HCEC 1CT (cell line): Measurements from ENCODE around the gene HOOK2.
A peak's percentile ranks its signal among the peaks of the same experiment; 100 is the strongest.
"Not testable (repeated sequence)": the region's sequence is repeated elsewhere in the genome, so short reads cannot be mapped to it uniquely, and the experiment has no call there.

Experiments used
- DNase-seq: peaks from one replicate; pipeline ENCODE4 v3.0.0-alpha.2; 2017

Gene HOOK2

DNA sequence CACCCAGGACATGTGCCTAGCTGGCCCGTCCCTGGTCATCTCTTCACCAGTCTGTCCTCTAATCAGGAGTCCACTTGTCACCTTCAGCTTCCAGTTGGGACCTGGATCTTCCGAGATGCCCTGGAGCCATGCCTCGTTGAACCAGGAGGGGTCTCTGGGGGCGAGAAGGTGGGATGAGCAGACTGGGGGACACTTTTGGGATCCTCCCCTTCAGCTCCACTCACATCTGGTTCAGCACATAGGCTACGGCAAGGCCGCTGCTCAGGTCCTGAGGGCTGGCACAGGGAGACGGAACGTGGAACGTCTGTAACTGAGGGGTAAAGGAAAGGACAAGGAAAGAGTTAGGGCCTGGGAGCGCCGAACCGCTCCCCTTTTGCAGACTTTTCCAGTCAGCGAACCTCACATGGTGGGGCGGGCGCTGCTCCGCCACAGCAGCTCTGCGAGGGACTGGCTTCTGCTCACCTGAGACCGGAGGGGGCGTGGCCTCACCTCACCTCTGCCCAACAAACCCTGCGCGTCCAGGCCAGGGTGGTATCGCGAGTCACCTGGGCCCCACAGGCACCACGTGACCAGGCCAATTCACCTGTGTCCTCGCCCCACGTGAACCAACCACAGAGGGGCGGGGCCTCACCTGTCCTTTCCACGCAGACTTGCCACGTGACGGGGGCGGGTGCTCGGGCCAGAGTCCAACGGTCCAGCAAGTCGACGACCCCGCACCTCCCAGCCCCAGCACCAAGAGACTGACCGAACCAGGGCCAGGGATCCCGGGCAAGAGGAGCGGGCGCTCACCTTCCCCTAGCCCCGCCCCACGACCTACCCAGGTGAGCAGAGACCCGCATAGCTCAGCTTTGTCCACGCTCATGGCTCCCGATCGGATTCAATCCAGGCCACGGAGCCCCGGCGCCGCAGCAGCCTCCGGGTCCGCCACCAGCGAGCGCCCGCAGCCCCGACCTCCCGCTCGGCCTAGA lies at the start of gene HOOK2:
TSS of gene HOOK2 (minus strand) at position 965 of the 968 bp plus-strand sequence. CDS start at position 862, 103 bp downstream.
- DNase-seq = no peak

GRCh38 chr19:12821761-12822160 lies 46.4 kb upstream of the HOOK2 start:
- DNase-seq = peak; percentile 48

- DNase-seq = not testable (repeated sequence)
Measured at GRCh38 chr19:12817810-12818209, 42.5 kb upstream of the HOOK2 start.

- not testable (repeated sequence) for DNase-seq
Measured at GRCh38 chr19:12817188-12817587, 41.8 kb upstream of the HOOK2 start.

GRCh38 chr19:12815088-12815487 lies 39.7 kb upstream of the HOOK2 start:
- DNase-seq = no peak

- DNase-seq = peak; percentile 91
Measured at GRCh38 chr19:12806242-12807081, 31.1 kb upstream of the HOOK2 start, which contains the start of gene RNASEH2A. Gene RNASEH2A, plus strand, starts transcription at chr19:12806584. Its CDS starts 90 bp downstream, at chr19:12806674.

DNA sequence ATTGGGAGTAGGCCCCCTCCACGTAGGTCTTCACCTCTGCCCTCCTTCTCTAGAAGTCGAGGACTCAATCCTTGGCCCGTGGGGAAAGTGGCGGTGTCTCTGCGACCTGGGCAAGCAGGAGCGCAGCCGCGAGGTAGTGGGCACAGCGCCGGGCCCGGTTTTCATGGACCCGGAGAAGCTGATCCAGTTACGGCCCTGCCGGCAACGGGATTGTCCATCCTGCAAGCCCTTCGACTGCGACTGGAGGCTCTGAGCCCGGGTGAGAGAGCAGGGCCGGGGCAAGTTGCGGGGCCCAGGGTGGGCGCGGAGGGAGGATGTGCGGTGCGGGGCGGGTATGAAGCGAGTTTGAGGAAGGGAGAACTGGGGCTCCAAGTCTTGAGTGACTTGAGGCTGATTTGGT lies 28.7 kb upstream of the HOOK2 start:
- no peak for DNase-seq

DNA sequence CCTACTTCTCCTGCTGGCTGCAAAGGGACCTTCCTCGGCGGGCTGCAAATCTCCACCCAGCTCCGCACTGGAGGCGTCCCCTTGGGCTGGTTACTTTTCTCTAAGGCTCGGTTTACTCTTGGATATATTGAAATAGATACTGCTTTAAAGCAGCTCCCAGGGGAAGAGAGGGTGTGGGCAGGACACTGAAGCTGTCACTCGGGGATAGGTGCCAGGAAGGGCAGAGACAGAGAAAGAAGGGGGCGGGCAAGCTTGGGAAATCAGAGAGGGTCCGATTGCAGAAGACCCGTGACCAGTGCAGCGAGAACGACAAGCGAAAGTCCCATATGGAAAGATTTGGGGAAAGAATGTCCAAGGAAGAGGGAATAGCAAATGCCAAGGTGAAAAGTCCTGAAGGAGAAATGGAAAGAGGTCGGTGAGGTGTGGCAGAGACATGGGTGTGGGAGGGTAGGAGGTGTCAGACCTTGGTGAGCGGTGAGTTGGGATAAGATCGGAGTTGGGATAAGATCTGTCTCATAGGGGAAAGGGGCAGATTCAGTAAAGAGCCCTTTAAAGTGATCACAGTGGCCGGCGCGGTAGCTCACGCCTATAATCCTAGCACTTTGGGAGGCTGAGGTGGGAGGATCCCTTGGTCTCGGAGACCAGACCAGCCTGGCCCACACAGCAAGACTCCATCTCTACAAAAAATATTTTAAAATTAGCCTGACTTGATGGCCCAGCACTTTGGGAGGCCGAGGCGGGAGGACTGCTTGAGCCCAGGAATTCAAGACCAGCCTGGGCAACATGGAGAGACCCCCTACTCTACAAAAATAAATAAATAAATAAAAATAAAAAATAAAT lies 27.1 kb upstream of the HOOK2 start:
- no peak for DNase-seq

GRCh38 chr19:12801466-12802266 lies 26.3 kb upstream of the HOOK2 start, which contains the start of the genes PRDX2 and THSD8:
Gene PRDX2, minus strand, starts transcription at chr19:12801800. Its CDS starts 539 bp downstream, at chr19:12801261.
Gene THSD8, plus strand, starts transcription at chr19:12802069. Its CDS starts 3 bp downstream, at chr19:12802072.
- peak; percentile 67 for DNase-seq

- no peak for DNase-seq
Measured at GRCh38 chr19:12800923-12801465, 25.6 kb upstream of the HOOK2 start.

DNA sequence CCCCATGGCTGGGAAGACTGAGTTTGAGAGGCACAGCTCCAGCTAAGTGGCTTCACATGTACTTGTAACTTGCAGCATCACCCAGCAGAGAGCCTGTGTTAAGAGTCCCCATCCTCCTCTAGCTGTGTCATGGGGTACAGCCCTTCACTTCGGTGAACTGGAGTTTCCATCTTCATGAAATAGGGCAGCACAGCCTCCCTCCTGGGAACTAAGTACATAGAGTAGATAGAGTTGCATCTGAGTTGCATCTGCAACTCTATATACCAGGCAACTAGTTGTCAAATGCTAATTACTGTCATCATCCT lies 25.1 kb upstream of the HOOK2 start:
- DNase-seq = no peak

GRCh38 chr19:12799742-12800465 lies 24.6 kb upstream of the HOOK2 start:
- DNase-seq = no peak

DNA sequence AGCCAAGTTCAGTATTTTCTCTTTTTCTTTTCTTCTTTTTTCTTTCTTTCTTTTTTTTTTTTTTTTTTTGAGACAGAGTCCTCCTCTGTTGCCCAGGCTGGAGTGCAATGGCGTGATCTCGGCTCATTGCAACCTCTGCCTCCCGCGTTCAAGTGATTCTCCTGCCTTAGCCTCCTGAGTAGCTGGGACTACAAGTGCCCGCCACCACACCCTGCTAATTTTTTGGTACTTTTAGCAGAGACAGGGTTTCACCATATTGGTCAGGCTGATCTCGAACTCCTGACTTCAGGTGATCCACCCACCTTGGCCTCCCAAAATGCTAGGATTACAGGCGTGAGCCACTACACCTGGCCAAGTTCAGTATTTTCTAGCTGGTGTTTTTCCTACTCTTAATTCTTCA lies 22.3 kb upstream of the HOOK2 start:
- DNase-seq = not testable (repeated sequence)

DNA sequence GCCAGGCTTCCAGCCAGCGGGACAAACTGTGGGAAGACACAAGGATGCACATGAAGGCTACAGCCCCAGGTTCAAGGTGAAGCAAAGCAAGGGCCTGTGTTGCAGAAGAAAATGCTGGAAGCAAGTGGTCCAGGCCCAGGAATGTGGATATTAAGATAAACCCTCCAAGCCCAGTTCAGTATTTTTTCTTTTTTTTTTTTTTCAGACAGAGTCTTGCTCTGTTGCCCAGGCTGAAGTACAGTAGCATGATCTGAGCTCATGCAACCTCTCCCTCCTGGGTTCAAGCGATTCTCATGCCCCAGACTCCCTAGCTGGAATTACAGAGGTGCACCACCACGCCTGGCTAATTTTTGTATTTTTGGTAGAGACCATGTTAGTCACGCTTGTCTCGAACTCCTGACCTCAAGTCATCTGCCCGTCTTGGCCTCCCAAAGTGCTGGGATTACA lies 21.8 kb upstream of the HOOK2 start:
- DNase-seq = no peak

- DNase-seq = peak; percentile 76
Measured at GRCh38 chr19:12796146-12797071, 21.1 kb upstream of the HOOK2 start.

GRCh38 chr19:12794971-12795381 lies 19.6 kb upstream of the HOOK2 start:
- no peak for DNase-seq

DNA sequence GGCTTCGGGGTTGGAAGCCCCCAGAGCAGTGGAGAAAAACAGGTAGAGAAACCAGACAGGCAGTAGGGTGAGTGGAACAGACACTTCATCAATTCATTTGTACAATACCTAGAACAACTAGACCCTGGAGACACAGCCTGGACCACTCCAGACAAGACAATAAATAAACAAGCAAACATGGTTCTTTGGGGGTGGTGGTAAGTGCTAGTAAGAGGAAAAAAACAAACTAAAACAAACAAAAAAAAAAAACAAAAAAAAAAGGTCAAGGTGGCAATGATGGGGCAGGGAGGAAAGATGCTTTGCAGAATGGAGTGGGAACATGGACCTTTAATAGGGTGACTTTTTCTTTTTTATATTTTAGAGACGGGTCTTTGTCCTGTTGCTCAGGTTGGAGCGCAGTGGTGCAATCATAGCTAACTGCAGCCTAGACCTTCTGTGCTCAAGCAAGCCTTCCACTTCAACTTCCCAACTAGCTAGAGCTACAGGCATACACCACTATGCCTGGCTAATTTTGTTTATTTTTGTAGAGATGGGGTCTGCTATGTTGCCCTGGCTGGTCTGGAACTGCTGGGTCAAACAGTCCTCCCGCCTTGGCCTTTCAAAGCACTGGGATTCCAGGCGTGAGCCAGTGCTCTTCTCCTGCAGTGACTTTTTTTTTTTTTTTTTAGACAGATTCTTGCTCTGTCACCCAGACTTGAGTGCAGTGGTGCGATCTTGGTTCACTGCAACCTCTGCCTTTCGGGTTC lies 19.0 kb upstream of the HOOK2 start:
- no peak for DNase-seq
